Mucosa of stomach (tissue), 1 donor: Measurements from ENCODE around the gene MMP15.
A peak's percentile ranks its signal among the peaks of the same experiment; 100 is the strongest.

Experiments used
- H3K27me3 ChIP-seq: one replicate; pipeline ENCODE4 v1.7.0; 2013; ENCODE audit warnings: mild to moderate bottlenecking, low read length; ENCODE audit not compliant: control insufficient read depth, insufficient read depth
- H3K36me3 ChIP-seq: one replicate; pipeline ENCODE4 v1.7.0; 2013; ENCODE audit warnings: low read length; ENCODE audit not compliant: control insufficient read depth, insufficient read depth
- H3K4me1 ChIP-seq: one replicate; pipeline ENCODE4 v1.7.0; 2013; ENCODE audit warnings: mild to moderate bottlenecking, low read length; ENCODE audit not compliant: control insufficient read depth, insufficient read depth
- H3K4me3 ChIP-seq: one replicate; pipeline ENCODE4 v1.7.0; 2013; ENCODE audit warnings: low read length
- H3K9ac ChIP-seq: one replicate; pipeline ENCODE4 v1.7.0; 2013; ENCODE audit warnings: mild to moderate bottlenecking, low read length, moderate library complexity
- H3K9me3 ChIP-seq: one replicate; pipeline ENCODE4 v1.7.0; 2013; ENCODE audit warnings: mild to moderate bottlenecking, low read length, moderate library complexity; ENCODE audit not compliant: control insufficient read depth
- donor health status: Pancreatic carcinoma.

MMP15 gene

DNA sequence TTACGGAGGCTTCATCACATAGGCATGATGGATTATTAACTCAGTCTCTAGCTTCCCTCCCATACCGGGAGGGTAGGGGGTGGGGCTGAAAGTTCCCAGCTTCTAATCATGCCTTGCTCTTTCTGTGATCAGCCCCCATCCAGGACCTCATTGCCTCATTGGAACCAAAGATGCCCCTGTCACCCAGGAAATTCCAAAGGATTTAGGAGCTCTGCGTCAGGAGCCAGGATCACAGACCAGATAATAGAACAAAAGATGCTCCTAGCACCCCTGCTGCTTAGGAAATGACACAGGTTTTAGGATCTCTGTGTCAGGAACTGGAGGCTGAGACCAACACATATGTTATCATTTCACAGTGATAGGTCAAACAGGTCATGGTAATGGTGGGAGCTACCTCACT lies 14.7 kb upstream of the MMP15 start:
- Histone ChIP-seq H3K36me3 (peaks cover 7% of the 10 kb centered on the region), H3K9me3 (no peaks in the 10 kb centered on the region), H3K4me1 (peaks cover 5% of the 10 kb centered on the region), H3K27me3 (no peaks in the 10 kb centered on the region), H3K9ac (no peak overlapping the region), H3K4me3 (no peak overlapping the region)

DNA sequence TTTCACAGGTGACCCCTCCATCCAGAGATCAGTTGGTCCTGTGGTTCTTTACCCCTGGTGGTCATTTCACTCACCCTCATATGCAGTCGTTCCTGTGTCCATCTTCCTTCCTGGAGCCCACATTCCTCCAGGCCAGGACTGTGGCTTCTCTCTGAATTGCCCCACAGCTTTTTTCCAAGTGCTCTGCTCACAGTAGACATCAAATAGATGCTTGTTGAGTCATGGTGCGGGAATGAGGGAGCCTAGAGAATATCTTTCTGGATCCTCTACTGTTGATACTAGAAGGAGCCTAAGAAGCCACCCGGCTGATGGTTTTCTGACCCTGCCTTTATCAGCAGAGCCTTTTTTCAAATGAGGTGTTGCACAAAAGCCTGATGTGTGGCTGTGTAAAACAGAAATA lies 13.9 kb upstream of the MMP15 start:
- Histone ChIP-seq H3K4me1 (peaks cover 5% of the 10 kb centered on the region), H3K9me3 (no peaks in the 10 kb centered on the region), H3K27me3 (no peaks in the 10 kb centered on the region), H3K36me3 (peaks cover 7% of the 10 kb centered on the region), H3K9ac (no peak overlapping the region), H3K4me3 (no peak overlapping the region)

DNA sequence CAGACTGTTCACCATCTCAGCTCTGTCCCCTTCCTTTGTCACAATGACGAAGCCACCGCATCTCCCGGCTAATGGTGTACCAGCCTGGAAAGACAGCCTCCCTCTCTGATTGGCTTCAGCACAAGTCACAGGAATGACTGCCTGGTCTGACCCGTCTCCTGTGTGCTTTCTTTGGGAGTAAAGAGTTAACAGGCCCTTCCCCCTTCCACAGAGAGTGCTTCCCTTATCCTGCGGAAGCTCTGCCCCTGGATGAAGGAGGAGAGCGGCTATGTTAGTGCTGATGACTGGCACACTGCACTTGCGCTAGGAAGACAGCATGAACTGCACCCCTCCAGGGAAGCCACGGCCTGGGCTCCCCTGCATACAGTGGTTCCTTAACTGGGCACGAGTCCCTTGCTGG lies 13.1 kb upstream of the MMP15 start:
- H3K4me3 ChIP-seq: no peak overlapping the region
- peaks cover 5% of the 10 kb centered on the region for H3K4me1 ChIP-seq
- H3K9me3 ChIP-seq: no peaks in the 10 kb centered on the region
- no peaks in the 10 kb centered on the region for H3K27me3 ChIP-seq
- peaks cover 7% of the 10 kb centered on the region for H3K36me3 ChIP-seq
- no peak overlapping the region for H3K9ac ChIP-seq

DNA sequence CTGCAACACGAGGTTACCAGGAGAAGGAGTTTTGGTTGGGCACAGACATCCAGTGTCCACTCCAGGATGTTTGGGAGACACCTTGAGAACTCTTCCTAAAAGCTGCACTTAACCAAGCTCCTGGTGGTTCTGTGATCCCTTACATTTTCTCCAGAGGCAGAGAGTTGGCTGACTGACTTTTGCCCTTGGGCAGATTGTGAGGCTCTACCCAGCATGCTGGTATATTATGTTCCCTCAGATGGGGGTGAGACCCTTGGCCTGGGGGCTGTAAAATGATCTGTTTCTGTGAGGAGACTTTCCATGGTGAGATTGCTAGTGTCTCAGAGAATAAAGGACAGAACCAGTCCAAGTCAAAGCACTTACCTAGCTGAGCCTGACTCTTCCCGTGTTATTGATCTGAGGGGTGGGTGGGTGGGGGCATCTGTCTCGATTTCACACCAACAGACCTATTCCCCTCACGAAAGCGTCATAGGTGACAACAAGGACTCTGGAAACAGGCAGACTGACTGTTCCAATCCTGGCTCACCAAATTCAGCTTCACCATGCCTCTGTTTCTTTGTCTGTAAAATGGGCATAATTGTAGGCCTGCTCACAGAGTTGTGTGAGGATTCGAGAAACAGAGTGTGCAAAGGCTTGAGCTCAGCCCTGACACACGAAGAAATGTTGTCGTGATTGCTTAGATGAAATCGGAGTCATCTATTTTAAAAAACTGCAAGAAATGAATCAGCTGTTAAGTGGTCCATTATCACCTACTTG lies 12.2 kb upstream of the MMP15 start:
- H3K4me1 ChIP-seq: peaks cover 5% of the 10 kb centered on the region
- no peak overlapping the region for H3K4me3 ChIP-seq
- no peak overlapping the region for H3K9ac ChIP-seq
- H3K9me3 ChIP-seq: no peaks in the 10 kb centered on the region
- peaks cover 7% of the 10 kb centered on the region for H3K36me3 ChIP-seq
- no peaks in the 10 kb centered on the region for H3K27me3 ChIP-seq

DNA sequence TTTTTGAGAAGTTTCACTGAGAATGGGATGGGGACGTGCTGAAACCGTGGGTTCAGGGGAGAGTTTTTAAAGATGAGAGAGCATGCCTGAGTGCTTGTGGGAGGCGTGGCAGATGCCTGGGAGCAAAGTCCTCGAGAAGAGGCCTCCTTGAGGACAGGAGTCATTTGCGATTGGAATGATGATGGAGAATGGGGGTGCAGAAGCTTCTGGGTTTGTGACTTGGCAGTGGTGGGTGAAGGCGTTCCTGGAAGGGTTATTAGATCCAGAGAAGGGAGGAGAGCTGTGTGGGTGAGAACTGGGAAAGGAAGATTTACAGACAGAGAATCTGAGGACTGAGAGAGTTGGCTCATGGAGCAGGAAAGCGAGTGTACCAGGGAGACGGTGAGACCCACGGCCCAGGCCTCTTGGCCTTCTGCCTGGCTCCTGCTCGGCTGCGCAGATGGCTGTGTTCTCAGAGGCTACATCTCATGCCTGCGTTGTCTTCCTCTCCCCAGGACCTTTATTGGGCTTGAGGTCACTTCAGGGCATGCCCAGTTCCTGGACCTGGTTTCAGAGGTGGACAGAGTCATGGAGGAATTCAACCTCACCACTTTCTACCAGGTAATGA lies 8.6 kb upstream of the MMP15 start:
- H3K9me3 ChIP-seq: no peaks in the 10 kb centered on the region
- H3K4me3 ChIP-seq: no peak overlapping the region
- H3K9ac ChIP-seq: no peak overlapping the region
- peaks cover 20% of the 10 kb centered on the region for H3K4me1 ChIP-seq
- no peaks in the 10 kb centered on the region for H3K36me3 ChIP-seq
- H3K27me3 ChIP-seq: no peaks in the 10 kb centered on the region

DNA sequence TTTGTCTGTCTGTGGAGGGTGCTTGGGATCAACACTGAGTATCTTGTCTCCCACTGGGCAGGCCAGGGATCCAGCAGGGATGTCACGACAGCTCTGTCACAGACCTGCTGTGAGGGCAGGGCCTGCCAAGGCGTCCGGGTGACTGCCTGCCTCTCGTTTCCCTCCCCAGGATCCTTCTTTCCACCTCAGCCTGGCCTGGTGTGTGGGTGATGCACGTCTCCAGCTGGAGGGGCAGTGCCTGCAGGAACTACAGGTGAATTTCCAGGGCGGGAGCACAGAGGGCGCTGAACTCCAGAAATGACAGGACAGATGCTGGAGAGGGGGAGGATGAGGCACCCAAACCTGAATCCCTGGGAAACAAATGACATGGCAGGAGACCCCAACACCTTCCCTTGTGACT lies 6.8 kb upstream of the MMP15 start:
- Histone ChIP-seq H3K9me3 (no peaks in the 10 kb centered on the region), H3K27me3 (no peaks in the 10 kb centered on the region), H3K4me3 (no peak overlapping the region), H3K36me3 (no peaks in the 10 kb centered on the region), H3K4me1 (peaks cover 33% of the 10 kb centered on the region), H3K9ac (no peak overlapping the region)

DNA sequence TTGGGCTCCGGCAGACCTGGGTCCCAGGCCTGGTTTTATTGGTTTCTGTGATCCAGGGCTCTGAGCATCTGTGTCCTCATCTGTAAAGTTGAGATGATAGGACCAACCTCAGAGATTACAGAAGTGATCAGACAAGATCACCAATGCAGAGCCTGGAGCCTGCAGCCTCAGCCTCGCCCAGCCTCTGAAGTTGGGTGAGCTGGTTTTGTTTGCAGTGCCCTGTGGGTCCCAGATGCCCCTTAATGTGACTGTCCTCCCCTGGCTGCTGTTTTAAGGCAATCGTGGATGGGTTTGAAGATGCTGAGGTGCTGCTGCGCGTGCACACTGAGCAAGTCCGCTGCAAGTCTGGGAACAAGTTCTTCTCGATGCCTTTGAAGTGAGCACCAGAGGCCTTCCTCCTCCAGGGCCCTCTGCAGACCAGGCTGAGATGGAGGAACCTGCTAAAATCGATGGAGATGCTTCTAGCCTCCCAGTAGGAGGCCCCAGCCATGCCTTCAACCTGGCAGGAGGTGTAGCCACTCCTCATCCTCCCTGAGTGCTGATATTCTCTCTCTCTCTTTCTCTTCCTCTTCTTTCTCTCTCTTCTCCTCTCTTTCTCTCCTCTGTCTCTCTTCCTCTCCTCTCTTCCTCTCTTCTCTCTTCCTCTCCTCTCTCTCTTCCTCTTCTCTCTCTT lies 5.6 kb upstream of the MMP15 start:
- Histone ChIP-seq H3K36me3 (no peaks in the 10 kb centered on the region), H3K27me3 (no peaks in the 10 kb centered on the region), H3K9ac (no peak overlapping the region), H3K4me1 (peaks cover 45% of the 10 kb centered on the region), H3K9me3 (no peaks in the 10 kb centered on the region), H3K4me3 (no peak overlapping the region)

DNA sequence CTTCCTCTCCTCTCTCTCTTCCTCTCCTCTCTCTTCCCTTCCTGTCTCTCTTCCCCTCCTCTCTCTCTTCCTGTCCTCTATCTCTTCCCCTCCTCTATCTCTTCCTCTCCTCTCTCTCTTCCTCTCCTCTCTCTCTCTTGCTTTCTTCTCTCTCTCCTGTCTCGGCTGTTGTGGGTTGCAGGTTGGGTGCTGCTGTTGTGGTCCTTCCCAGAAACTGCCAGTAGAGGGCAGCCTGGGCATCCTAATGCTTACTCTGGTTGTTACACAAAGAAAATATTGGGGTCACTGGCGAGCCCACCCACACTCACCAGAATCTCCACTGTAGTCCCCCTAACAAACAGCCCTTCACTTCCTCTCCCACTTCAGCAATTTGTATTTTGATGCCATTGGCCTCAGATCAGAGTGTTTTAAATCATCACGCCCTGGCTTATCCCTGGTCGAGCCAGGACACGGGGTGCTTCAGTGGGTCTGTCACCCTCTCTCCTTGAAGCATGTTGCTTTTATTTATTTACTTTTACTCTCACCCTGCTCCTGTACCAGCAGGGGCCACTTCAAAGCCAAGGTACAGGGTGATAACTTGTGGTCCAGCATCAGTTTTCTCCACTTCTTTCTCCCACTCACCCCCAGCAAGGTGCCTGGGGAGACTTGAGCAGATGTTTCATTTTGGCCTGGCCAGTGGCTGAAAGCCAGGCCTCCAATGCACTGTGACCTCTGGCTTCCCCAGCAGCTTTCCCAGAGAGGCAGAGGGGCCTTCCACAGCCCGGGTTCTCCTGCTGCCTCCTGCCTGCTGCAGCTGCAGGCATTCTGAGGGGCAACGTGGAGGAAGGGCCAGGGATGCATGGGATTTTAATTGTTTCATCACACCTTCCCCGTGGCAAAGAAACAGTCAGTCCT lies 4.7 kb upstream of the MMP15 start:
- H3K9me3 ChIP-seq: no peaks in the 10 kb centered on the region
- peaks cover 50% of the 10 kb centered on the region for H3K4me1 ChIP-seq
- H3K27me3 ChIP-seq: no peaks in the 10 kb centered on the region
- no peak overlapping the region for H3K9ac ChIP-seq
- H3K36me3 ChIP-seq: no peaks in the 10 kb centered on the region
- no peak overlapping the region for H3K4me3 ChIP-seq

DNA sequence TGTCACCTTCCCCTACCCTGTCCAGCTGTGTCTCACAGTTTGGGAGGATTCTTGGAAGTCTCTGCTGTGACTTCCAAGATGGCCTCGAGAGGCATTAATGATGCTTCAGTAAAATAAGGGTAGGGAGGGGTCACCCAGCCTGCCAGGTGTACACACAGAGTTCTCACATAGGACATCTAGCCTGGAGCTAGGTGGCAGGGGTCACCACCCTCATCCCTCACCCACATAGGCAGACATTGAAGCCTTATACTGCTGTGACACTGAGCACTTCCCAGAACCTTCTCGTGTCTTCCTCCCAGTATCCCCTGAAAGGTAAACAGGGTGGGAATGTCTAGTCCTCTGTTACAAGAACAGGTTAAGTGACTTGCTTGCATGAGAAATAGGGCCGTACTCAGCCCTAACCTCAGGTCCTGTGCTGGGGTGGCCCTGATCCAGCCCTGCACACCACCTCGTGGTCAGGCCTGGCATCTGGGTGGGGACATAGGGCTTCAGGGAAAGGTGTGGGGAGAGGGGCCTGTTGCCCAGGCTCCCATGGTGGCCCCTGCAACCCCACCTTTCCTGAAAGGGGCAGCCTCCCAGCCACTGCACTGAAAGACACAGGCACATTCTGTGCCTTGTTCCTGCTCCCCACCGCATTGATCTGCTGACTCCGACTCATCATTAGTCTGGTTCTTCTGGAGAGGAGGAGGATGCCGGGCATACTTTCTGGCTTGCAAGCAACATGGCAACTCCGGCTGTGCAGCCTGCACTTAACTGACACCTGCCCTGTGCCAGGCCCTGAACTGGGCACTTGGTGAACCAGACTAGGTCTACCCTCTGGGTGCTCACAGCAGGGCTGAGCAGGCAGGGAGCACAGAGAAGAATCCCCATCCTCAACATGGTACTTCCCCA lies 3.6 kb upstream of the MMP15 start:
- H3K36me3 ChIP-seq: no peaks in the 10 kb centered on the region
- no peak overlapping the region for H3K9ac ChIP-seq
- peaks cover 50% of the 10 kb centered on the region for H3K4me1 ChIP-seq
- H3K27me3 ChIP-seq: no peaks in the 10 kb centered on the region
- H3K9me3 ChIP-seq: no peaks in the 10 kb centered on the region
- H3K4me3 ChIP-seq: no peak overlapping the region

DNA sequence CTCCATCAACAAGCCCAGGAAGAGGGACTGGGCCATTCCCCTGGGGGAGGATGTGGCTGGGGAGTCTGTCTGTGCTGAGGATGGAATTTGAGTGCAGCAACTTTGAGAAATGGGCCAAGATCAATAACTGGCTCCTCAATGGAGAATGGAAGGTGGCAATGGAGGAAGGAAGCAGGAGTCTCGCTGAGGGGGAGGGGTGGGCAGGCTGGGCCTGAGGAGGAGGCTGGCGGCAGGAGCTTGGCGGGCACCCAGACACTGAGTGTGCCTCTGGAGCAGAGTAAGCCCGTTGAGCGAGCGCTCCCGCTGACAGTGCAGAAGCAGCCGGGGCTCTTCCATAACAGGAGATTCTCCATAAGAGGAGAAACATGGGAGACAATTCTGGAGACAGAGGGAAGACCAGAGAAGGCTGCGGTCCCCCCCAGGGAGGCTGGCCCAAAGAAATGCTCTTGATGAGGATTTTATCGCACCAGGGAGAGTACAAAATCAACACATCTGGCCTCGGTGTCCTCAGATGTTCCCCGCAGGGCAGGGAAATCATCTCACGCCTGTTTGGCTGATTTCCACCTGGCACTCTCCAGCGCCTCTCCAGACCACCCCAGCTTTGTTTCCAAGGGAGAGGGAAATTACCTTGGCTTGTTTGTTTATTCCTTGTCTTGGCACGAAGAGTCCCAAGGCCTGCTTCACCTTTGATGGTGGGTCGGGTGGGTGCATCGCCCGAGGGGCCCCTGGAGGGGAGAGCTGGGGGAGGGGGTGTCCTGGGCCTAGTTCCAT lies 2.8 kb upstream of the MMP15 start:
- Histone ChIP-seq H3K9ac (peak overlapping the region; percentile 23), H3K9me3 (no peaks in the 10 kb centered on the region), H3K4me1 (peaks cover 57% of the 10 kb centered on the region), H3K27me3 (no peaks in the 10 kb centered on the region), H3K4me3 (no peak overlapping the region), H3K36me3 (no peaks in the 10 kb centered on the region)
